Esophagus squamous epithelium (tissue), 5 donors: ENCODE data around the gene DBP. TPM values are rescaled to one million over a fixed set of nuclear protein-coding genes. Genes with fewer than 3 reads are reported as not detected.
"Not testable (repeated sequence)": the region's sequence is repeated elsewhere in the genome, so short reads cannot be mapped to it uniquely, and the experiment has no call there.

ENCODE experiments used
- DNase-seq: peaks from one replicate; lab custom pipeline; 2025; lab: John Stamatoyannopoulos, UW
- H3K27ac ChIP-seq, 4 donors: fragments of 200-600 bp; sonication (generic); one replicate each; pipeline ENCODE4 v1.5.1; 2016 to 2019; ENCODE audit warnings: mild to moderate bottlenecking in 1 of 4
- H3K27me3 ChIP-seq, 4 donors: fragments of 200-600 bp; sonication (generic); 1 replicate in 3 of 4; 2 replicates in 1 of 4; pipeline versions ENCODE4 v1.5.1 to v1.6.0; 2017 to 2021; ENCODE audit warnings: antibody characterized with exemption in 1 of 4
- H3K36me3 ChIP-seq, 3 donors: fragments of 200-600 bp; sonication (generic); one replicate each; pipeline ENCODE4 v1.5.1; 2016 to 2019
- H3K4me1 ChIP-seq, 3 donors: fragments of 200-600 bp; sonication (generic); one replicate each; pipeline ENCODE4 v1.5.1; 2017 to 2019
- H3K4me3 ChIP-seq, 4 donors: fragments of 200-600 bp; sonication (generic); 1 replicate in 3 of 4; 2 replicates in 1 of 4; pipeline ENCODE4 v1.5.1; 2016 to 2019; ENCODE audit warnings: mild to moderate bottlenecking in 2 of 4, moderate library complexity in 1 of 4
- H3K9me3 ChIP-seq, 3 donors: fragments of 200-600 bp; sonication (generic); one replicate each; pipeline ENCODE4 v1.5.1; 2016 to 2019
- CTCF ChIP-seq, 6 experiments: fragments of 450-650 bp in 4 of 6; fragments of 200-600 bp in 2 of 6; sonication (generic) in 2 of 6; IDR thresholded peaks; one replicate each; pipeline ENCODE4 v1.5.1; 2016 to 2019; ENCODE audit warnings: antibody characterized with exemption in 6 of 6, mild to moderate bottlenecking in 4 of 6, moderate library complexity in 4 of 6
- POLR2A ChIP-seq, 4 donors: fragments of 450-650 bp; IDR thresholded peaks; one replicate each; pipeline ENCODE4 v1.6.1; 2017; ENCODE audit warnings: antibody characterized with exemption in 4 of 4, mild to moderate bottlenecking in 4 of 4, moderate library complexity in 3 of 4
- WGBS, 2 donors: methylation state at CpG; one replicate each; pipeline ENCODE4 v1.1.5; 2018; 5-methylcytosine and 5-hydroxymethylcytosine counted together
- intact Hi-C: fragments of 100-400 bp; cut with DNase I; formaldehyde crosslinking; loops from one replicate; pipeline ENCODE4 v1.15.0; 2022
- total RNA-seq, 4 donors: library from RNA; depleted of rRNA; stranded (reverse); fragments of >200 nt; gene quantifications; one replicate each; pipeline ENCODE4 v1.1.0, GENCODE V29; 2016
- donor health status: DM: yes; HTN: yes; CAD: no.

DBP gene
- total RNA-seq, 4 donors from 2014 or later = 4.2 to 16.2 (median 11.7) TPM

GRCh38 chr19:48660852-48661710, 23.9 kb upstream of the DBP start:
- Histone ChIP-seq H3K27ac (peak overlapping the region in 3 of 4 donors; percentile 42 to 70 (median 56)), H3K9me3 (no peaks in the 10 kb centered on the region), H3K4me3 (peak overlapping the region in 1 of 4 donors; percentile 40), H3K4me1 (peaks cover 0 to 14% (median 11%) of the 10 kb centered on the region in 3 donors), H3K36me3 (no peaks in the 10 kb centered on the region), H3K27me3 (no peaks in the 10 kb centered on the region)
- no peak for TF ChIP-seq CTCF (IDR thresholded peaks at IDR 0.05)
- TF ChIP-seq POLR2A (IDR thresholded peaks at IDR 0.05) = no peak
- intact Hi-C loops = no loop called here
- DNase-seq = no peak
- WGBS, 2 donors = 41 to 54% methylated on average over 22 to 25 of the region's 35 CpGs

- DNase-seq = no peak
- H3K9me3 ChIP-seq = no peaks in the 10 kb centered on the region
- no peak for TF ChIP-seq POLR2A (IDR thresholded peaks at IDR 0.05)
- TF ChIP-seq CTCF (IDR thresholded peaks at IDR 0.05) = no peak
- H3K36me3 ChIP-seq = no peaks in the 10 kb centered on the region
- H3K27me3 ChIP-seq = no peaks in the 10 kb centered on the region
- no peak overlapping the region for H3K4me3 ChIP-seq
- H3K4me1 ChIP-seq = peaks cover 0 to 14% (median 11%) of the 10 kb centered on the region in 3 donors
- intact Hi-C loops = loop anchor here (10.0 kb wide), 1 partner anchor 115 kb away; no protein-coding TSS in a partner anchor
- 74% methylated on average over 4 to 5 of the region's 5 CpGs for WGBS, 2 donors
- no peak overlapping the region for H3K27ac ChIP-seq
Measured at GRCh38 chr19:48659768-48660167, 22.6 kb upstream of the DBP start.

GRCh38 chr19:48658483-48658882, 21.3 kb upstream of the DBP start:
- DNase-seq = no peak
- no peaks in the 10 kb centered on the region for H3K36me3 ChIP-seq
- no peaks in the 10 kb centered on the region for H3K27me3 ChIP-seq
- intact Hi-C loops = loop anchor here (10.0 kb wide), 1 partner anchor 116 kb away; no protein-coding TSS in a partner anchor
- H3K4me1 ChIP-seq = peaks cover 0 to 14% (median 11%) of the 10 kb centered on the region in 3 donors
- H3K27ac ChIP-seq = no peak overlapping the region
- 88 to 90% methylated on average over 6 of the region's 6 CpGs for WGBS, 2 donors
- H3K4me3 ChIP-seq = no peak overlapping the region
- TF ChIP-seq POLR2A (IDR thresholded peaks at IDR 0.05) (no peak), CTCF (IDR thresholded peaks at IDR 0.05) (no peak)
- H3K9me3 ChIP-seq = no peaks in the 10 kb centered on the region

- H3K36me3 ChIP-seq, H3K9me3 ChIP-seq, DNase-seq, H3K4me3 ChIP-seq, H3K27me3 ChIP-seq, H3K27ac ChIP-seq: not testable (repeated sequence)
- WGBS, 2 donors = 90% methylated on average over 2 to 4 of the region's 5 CpGs
- H3K4me1 ChIP-seq = peaks cover 0 to 14% (median 11%) of the 10 kb centered on the region in 3 donors
- intact Hi-C loops = loop anchor here (10.0 kb wide), 1 partner anchor 117 kb away; no protein-coding TSS in a partner anchor
Measured at GRCh38 chr19:48657828-48658227, 20.6 kb upstream of the DBP start.

- TF ChIP-seq CTCF (IDR thresholded peaks at IDR 0.05) (no peak), POLR2A (IDR thresholded peaks at IDR 0.05) (no peak)
- WGBS, 2 donors = 51 to 55% methylated on average over 16 of the region's 16 CpGs
- no peak overlapping the region for H3K4me3 ChIP-seq
- no peaks in the 10 kb centered on the region for H3K27me3 ChIP-seq
- H3K9me3 ChIP-seq = no peaks in the 10 kb centered on the region
- no peak for DNase-seq
- no peaks in the 10 kb centered on the region for H3K36me3 ChIP-seq
- H3K4me1 ChIP-seq = peaks cover 0 to 14% (median 11%) of the 10 kb centered on the region in 3 donors
- no peak overlapping the region for H3K27ac ChIP-seq
- intact Hi-C loops = loop anchor here (10.0 kb wide), 1 partner anchor 118 kb away; no protein-coding TSS in a partner anchor
Measured at GRCh38 chr19:48656840-48657474, 19.8 kb upstream of the DBP start.
